IPS-15b (cell line): ENCODE data around the gene COL4A3.

Experiments used
- H3K27me3 ChIP-seq: one replicate; pipeline ENCODE4 v1.6.1; 2013; ENCODE audit warnings: low read length; ENCODE audit not compliant: control insufficient read depth, insufficient read depth
- H3K36me3 ChIP-seq: one replicate; pipeline ENCODE4 v1.6.1; 2013; ENCODE audit warnings: low read length; ENCODE audit not compliant: control insufficient read depth, insufficient read depth
- H3K4me1 ChIP-seq: one replicate; pipeline ENCODE4 v1.6.1; 2013; ENCODE audit warnings: mild to moderate bottlenecking, low read length; ENCODE audit not compliant: control insufficient read depth, insufficient read depth
- H3K4me3 ChIP-seq: one replicate; pipeline ENCODE4 v1.5.1; 2013; ENCODE audit warnings: low read depth, low read length
- H3K9ac ChIP-seq: one replicate; pipeline ENCODE4 v1.6.1; 2013; ENCODE audit warnings: low read depth, mild to moderate bottlenecking, low read length
- H3K9me3 ChIP-seq: one replicate; pipeline ENCODE4 v1.6.1; 2013; ENCODE audit warnings: mild to moderate bottlenecking, low read length; ENCODE audit not compliant: control insufficient read depth, insufficient read depth

COL4A3 gene

DNA sequence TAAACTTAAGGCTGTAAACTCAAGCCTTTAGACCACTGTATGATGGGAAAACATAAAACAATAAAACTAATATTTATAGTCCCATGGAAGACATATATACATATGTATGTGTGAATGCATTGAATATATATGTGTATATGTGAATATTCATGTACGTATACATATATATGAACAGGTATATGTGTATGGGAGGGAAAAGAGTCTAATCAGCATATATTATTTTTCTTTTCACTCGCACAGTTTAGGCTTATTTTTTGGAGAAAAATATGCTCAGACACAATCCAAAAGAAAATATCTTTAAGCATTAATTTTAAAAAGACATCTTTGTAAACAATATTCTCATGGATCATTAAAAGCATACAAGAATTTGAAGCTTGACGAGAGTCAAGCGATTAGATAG, 23.1 kb upstream of the COL4A3 start:
- H3K36me3 ChIP-seq, result no peaks in the 10 kb centered on the region
- H3K27me3 ChIP-seq, result no peaks in the 10 kb centered on the region
- no peak overlapping the region for H3K4me3 ChIP-seq
- no peaks in the 10 kb centered on the region for H3K4me1 ChIP-seq
- H3K9me3 ChIP-seq, result no peaks in the 10 kb centered on the region
- H3K9ac ChIP-seq, result no peak overlapping the region

DNA sequence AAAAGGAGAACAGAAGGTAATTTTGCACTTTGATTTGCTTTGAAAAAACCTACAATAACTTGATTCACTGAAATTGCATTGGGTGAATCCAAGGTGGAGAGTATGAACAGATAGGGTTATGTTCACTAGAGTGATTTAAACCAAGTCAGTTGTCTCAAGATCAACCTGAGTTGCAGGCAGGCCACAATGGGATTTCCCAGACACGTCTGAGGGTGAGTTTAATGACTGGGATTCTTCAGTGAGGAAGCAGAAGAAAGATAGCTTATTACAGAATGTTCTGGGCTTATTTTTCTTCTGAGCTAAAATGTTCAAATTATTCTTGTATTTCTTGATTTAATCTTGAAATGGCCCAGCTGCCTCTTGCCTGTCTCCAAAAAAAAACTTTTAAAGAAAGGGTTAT, 20.5 kb upstream of the COL4A3 start:
- no peaks in the 10 kb centered on the region for H3K4me1 ChIP-seq
- H3K9ac ChIP-seq, result no peak overlapping the region
- no peaks in the 10 kb centered on the region for H3K36me3 ChIP-seq
- no peak overlapping the region for H3K4me3 ChIP-seq
- no peaks in the 10 kb centered on the region for H3K9me3 ChIP-seq
- H3K27me3 ChIP-seq, result no peaks in the 10 kb centered on the region

DNA sequence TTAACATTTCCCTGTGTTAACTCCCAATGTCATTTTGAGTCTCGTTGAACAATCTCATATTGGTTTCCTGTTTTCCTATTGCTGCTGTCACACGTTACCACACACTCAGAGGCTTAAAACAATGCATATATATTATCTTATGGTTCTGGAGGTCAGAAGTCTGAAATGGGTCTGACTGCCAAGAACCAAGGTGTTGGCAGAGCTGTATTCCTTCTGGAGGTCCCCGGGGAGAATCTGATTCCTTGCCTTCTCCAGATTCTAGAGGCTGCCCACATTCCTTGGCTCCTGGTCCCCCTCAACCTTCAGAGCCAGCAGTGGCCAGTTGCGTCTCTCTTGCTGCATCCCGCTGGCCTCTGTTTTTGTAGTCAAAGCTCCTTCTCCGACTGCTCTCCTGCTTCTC, 18.0 kb upstream of the COL4A3 start:
- H3K4me1 ChIP-seq, result no peaks in the 10 kb centered on the region

DNA sequence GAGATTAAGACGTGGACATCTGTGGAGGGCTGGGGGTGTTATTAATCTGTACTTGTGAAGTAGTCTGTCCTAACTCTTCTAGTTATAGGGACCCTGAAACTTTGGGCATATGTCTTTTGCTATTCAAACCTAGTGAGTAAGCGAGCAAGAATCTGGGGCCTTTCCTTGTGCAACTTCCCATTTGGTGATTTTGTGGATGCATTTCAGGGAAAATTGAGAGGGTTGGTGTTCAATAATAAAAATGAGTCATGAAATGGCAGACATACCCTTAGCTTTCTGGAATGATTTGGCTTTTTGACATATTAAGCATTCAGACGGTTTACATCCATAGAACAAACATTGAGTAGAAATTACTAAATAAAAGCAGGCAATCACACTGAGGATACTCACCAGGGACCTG, 17.4 kb upstream of the COL4A3 start:
- H3K9ac ChIP-seq, result no peak overlapping the region
- no peak overlapping the region for H3K4me3 ChIP-seq
- H3K9me3 ChIP-seq, result no peaks in the 10 kb centered on the region
- no peaks in the 10 kb centered on the region for H3K4me1 ChIP-seq
- H3K27me3 ChIP-seq, result no peaks in the 10 kb centered on the region
- H3K36me3 ChIP-seq, result no peaks in the 10 kb centered on the region

More for the DNA sequence above, 18.0 kb upstream of the COL4A3 start:
- H3K4me3 ChIP-seq, result no peak overlapping the region
- H3K9me3 ChIP-seq, result no peaks in the 10 kb centered on the region
- H3K36me3 ChIP-seq, result no peaks in the 10 kb centered on the region
- no peak overlapping the region for H3K9ac ChIP-seq
- no peaks in the 10 kb centered on the region for H3K27me3 ChIP-seq

DNA sequence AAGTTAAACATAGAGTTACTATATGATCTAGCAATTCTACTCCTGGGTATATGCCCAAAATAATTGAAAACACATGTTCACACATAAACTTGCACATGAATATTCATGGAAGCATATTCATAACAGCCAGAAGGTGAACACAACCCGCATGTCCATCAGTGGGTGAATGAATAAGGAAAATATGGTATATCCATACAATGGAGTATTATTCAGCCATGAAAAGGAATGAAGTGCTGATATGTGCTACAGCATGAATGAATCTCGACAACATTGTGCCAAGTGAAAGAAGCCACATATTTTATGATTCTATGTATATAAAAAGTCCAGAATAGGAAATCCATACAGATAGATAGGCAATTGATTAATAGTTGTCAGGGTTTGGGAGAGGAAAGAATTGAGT, 16.3 kb upstream of the COL4A3 start:
- no peaks in the 10 kb centered on the region for H3K9me3 ChIP-seq
- no peaks in the 10 kb centered on the region for H3K36me3 ChIP-seq
- no peak overlapping the region for H3K9ac ChIP-seq
- no peaks in the 10 kb centered on the region for H3K27me3 ChIP-seq
- no peak overlapping the region for H3K4me3 ChIP-seq
- peaks cover under 1% of the 10 kb centered on the region for H3K4me1 ChIP-seq

DNA sequence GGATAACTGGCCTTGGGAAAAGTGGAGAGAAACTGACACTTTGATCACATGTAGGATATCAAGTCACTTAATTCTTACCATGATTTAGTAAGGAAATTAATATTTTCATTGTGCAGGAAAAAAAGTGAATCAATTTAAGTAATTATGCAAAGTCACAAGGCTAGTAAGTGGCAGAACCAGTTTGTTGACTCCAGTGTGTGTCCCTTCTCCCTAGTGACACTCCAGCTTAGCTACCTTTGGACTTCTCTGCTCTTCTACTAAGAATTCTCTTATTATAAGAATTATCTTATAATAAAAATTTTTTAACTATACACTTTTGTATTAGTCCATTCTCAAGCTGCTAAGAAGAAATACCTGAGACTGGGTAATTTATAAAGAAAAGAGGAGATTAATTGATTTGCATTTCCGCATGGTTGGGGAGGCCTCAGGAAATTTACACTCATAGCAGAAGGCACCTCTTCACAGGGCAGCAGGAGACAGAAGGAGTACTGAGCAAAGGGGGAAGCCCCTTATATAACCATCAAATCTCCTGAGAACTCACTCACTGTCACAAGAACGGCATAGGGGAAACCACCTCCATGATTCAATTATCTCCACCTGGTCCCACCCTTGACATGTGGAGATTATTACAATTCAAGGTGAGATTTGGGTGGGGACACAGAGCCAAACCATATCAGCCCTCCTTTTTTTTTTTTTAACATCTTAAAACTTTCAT, 14.0 kb upstream of the COL4A3 start:
- H3K27me3 ChIP-seq, result no peaks in the 10 kb centered on the region
- peaks cover 4% of the 10 kb centered on the region for H3K4me1 ChIP-seq
- H3K36me3 ChIP-seq, result no peaks in the 10 kb centered on the region
- no peaks in the 10 kb centered on the region for H3K9me3 ChIP-seq
- H3K4me3 ChIP-seq, result no peak overlapping the region
- H3K9ac ChIP-seq, result no peak overlapping the region

DNA sequence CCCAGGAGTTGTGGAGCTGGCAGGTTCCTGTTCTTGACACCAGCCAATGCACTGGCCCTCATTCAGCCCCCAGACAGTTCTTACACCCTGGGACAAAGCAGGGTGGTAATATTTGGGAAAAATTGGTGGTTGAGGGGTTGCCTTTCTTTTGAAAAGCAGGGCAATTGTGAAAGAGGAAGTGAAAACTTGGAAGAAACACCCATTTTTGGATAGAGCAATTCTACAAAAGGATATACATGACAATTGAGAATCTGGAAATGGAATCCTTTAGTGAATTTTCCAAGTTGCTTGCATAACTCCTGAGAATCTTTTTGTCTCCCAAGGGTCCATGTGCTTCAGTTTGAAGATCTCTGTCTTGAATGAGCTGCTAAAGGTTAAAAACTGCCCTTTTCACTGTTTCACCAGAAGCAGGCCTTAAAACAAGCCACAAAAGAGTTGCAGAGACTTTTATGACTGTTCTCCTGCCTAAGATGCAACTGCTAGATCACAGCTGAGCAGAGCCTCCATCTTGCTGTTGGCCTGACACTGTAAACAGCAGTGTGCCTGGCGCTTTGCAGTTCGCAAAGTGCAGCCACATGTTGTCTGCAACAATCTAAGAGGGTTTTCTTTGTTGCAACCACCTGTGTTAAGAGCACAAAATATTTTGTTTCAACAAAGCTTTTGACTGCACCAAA, 12.2 kb upstream of the COL4A3 start:
- no peaks in the 10 kb centered on the region for H3K9me3 ChIP-seq
- H3K4me1 ChIP-seq, result peaks cover 4% of the 10 kb centered on the region
- no peak overlapping the region for H3K4me3 ChIP-seq
- H3K27me3 ChIP-seq, result no peaks in the 10 kb centered on the region
- H3K9ac ChIP-seq, result no peak overlapping the region
- no peaks in the 10 kb centered on the region for H3K36me3 ChIP-seq

DNA sequence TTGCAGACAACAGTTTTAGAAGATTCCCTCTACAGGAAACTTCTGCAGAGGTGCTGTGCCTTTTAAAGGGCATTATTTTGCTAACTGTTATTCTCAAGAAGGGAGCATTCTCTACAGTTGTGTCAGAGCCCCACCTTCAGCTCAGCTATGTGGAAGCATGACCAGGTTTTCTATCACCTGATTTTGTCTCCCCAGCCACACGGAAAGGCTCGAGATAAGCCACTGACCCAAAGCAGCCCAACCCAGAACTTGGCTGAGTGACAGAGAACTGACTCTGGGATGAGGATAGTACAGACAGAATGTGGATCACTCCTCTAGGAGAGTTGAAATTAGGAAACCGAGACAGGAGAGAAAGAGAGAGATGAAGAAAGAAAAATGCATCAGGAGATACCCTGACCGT, 11.1 kb upstream of the COL4A3 start:
- no peaks in the 10 kb centered on the region for H3K36me3 ChIP-seq
- H3K9ac ChIP-seq, result no peak overlapping the region
- no peaks in the 10 kb centered on the region for H3K27me3 ChIP-seq
- H3K4me1 ChIP-seq, result peaks cover 4% of the 10 kb centered on the region
- H3K9me3 ChIP-seq, result no peaks in the 10 kb centered on the region
- H3K4me3 ChIP-seq, result no peak overlapping the region

DNA sequence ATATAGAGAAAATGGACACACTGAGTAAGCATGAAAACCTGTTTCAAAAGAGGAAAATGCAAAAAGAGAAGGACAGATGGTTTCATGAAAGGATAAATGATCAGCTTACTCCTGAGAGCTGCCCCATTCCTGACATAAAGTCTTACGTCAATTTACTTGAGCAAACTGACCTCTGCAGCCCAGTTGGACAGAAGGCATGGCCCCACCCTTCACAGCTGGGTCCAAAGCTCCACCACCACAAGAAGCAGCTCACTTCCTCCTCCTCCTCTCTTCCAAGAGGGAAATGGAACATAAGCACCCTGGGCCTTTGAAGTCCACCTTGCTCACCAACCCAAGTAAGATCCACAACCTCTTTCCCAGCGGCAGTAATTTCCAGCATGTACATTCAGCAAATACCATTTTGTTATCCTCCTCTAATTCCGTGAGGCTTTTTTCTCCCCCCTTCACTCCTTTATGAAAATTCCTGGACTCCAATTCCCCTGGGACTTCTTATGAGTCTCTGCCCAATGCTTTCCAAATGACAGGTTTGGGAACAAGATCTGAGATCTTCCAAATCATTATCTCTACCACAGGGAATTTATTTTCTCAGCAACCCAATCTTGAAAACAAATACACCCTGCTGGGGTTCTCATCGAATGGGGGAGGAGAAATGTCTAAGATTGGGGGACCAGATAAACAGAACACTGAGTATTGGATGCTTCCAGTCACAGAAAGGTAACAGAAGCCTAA, 10.5 kb upstream of the COL4A3 start:
- H3K9me3 ChIP-seq, result no peaks in the 10 kb centered on the region
- no peak overlapping the region for H3K4me3 ChIP-seq
- no peaks in the 10 kb centered on the region for H3K36me3 ChIP-seq
- H3K4me1 ChIP-seq, result peaks cover 4% of the 10 kb centered on the region
- no peak overlapping the region for H3K9ac ChIP-seq
- H3K27me3 ChIP-seq, result no peaks in the 10 kb centered on the region

DNA sequence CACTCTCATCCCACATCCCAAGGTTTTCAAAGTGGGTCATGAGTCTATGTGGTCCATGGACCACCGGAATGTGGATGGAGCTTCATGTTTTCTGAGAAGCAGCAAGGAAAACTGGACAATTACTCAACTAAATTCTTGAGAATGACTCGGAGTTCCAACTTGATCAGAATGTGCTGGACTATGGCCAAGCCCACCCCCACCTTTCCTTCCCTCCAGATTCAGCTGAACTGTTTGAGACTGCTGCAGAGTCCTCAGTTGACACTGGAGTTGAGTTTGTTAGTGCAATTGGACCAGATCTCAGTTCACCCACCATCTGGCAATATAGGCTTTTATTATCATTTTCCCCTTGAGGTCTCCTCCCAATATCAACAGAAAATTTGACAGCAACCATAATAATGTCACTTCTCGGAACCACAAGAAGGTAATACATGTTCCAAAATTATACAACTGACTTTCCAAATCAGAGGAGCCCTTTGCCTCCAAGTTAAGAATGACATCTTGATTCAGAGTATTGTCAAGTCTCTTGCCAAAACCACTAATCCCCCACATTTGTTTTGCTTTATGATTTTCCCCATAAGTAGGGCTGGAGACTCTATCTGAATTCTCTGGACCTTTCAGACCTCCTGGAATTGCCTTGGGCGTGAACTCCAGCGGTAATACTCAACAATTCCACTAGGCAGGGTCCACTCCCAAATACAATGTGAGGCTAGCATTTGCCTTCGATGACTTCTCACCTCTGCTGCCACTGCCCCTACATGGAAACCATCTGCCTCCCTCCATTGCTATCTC, 9.2 kb upstream of the COL4A3 start:
- H3K9me3 ChIP-seq, result no peaks in the 10 kb centered on the region
- H3K36me3 ChIP-seq, result no peaks in the 10 kb centered on the region
- H3K4me1 ChIP-seq, result peaks cover 4% of the 10 kb centered on the region
- no peak overlapping the region for H3K4me3 ChIP-seq
- no peak overlapping the region for H3K9ac ChIP-seq
- H3K27me3 ChIP-seq, result no peaks in the 10 kb centered on the region

DNA sequence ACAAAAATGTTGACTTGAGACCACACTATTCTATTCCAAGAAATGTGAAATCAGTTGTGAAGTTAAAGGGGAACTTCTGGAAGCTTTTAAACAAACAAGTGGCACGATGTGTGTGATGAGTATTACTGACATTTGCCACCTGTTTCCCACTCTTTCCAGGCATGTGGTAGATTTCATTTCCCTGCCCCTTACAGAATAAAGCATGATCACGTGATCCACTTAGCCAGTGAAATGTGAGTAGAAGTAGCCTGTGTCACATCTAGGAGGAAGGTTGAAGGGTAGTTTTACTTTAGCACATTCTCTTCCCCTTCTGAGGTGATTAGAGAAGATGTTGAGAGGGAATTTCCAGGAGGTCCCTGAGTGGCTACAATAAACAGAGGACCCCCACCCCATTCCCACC, 4.3 kb upstream of the COL4A3 start:
- Histone ChIP-seq H3K9ac (no peak overlapping the region), H3K4me1 (no peaks in the 10 kb centered on the region), H3K4me3 (no peak overlapping the region), H3K36me3 (no peaks in the 10 kb centered on the region), H3K27me3 (peaks cover 37% of the 10 kb centered on the region), H3K9me3 (no peaks in the 10 kb centered on the region)
